ENCODE measurements around the gene SETD1B.

The SETD1B gene

DNA sequence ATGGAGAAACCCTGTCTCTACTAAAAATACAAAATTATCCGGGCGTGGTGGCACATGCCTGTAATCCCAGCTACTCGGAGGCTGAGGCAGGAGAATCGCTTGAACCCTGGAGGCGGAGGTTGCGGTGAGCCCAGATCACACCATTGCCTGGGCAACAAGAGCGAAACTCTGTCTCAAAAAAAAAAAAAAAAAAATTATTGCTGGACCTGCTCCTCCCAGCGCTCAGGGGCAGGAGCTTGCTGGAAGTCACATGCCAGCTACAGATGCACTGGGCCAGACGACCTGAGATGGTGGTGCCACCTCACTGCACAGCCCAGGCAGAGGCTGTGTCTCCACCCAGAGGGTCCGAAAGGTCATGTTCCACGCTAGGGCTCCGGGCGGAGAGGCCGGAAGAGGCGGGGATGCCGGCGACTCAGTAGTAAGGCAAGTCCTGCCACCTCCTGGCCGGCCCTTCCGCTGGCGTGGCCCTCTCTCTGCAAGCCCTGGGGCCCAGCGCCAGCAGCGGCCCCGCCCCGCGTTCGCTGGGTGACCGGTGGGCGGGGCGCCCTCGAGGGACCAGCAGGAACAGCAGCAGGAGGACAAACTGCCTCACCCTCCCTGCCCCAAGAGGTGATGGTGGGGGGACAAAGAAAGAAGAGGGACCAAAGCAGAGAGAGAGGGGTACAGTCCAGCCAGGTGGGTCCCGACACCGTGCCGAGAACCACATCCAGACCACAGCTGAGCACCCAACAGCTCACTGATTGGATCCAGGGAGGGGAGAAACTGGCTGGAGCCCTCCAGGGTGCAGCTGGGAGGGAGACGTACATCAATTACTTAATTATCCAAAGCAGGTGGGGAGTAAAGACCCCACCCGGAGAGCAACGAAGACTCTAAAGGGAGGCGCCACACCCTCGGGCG, 6.7 kb upstream of the SETD1B start:
- DNase-seq = peak; percentile 64

DNA sequence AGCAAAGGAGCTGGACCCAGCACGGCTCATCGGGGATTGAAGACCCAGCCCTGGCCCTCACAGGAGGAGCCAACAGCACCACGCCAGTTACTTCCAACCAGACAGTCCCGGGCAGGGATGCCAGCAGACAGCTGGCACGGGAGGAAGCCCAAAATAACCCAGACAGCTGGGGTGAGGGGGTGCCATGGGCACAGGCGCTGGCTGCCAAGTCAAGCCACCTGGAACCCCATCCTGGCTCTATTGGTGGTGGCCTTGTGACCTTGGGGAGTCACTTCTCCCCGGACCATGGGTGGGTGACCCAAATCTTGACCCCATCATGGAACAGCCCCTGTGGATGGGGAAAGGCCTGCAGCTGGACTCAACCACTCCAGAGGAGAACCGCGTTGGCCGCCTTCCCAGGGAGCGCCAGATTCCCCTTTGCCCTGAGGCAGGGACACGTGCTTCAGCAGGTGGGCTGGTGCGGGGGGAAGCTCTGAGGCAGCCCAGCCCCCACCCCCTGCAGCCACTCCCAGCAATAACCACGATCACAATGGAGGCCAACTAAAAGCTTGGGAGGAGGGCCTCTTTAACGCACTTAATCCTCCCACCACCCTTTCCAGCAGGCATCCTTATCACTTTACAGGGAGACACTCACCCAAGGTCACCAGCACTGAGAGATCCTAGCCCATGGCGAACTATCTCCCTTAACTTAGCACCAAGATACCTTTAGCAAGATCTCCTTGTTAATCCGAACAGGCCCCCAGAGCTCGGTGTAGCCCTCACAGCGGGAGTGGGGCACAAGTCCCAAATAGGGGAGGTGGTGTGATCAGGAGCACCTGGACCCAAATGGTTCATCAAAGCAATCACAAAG, 5.6 kb upstream of the SETD1B start:
- DNase-seq = peak; percentile 75

DNA sequence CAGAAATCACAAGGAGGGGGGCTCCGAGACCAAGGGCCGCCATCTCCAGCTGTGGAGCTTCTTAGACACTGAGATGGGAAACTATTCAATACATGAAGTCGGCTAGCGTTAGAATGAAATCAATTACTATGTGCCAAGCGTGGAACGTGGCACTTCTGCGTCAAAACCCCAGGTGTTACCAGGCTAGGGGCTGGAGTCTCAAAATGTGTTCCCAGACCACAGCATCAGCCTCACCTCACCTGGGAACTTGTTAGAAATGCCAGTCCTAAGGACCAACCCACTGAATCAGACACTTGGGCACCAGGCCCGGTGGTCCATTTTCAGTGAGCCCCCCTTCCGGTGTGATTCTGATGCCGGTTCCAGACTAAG, 5.0 kb upstream of the SETD1B start:
- DNase-seq = no peak

DNA sequence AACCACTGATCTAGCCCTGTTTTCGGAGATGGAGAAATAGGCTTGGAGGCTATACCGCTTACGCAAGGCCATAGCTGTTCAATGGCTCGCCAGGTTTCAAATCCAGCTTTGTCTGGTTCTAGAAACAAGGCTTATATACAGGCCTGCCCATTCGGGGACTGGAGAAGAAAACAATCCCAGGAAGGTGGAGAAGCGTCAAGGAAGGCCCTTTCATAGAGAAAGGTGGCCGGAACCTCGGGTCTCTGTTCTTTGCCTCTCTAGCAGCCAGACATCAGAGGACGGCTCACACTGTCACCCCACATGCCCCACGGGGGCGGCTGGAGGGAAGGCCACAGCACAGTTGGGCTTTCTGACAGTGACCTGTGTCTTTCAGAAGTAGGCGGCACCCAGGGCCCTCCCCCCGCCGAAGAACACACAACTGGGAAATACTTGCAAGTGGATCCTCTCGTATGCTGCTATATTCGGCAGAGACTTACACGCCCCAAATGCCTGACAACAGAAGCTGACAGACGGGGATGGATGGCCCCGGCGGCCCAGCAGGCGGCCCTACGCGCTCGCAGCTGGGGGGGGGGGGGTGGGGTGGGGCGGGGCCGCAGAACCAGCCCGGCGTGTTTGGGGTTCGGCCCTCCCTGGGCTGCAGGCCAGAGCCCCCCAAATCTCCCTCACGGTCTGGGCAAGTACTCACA, 4.5 kb upstream of the SETD1B start:
- peak; percentile 82 for DNase-seq

DNA sequence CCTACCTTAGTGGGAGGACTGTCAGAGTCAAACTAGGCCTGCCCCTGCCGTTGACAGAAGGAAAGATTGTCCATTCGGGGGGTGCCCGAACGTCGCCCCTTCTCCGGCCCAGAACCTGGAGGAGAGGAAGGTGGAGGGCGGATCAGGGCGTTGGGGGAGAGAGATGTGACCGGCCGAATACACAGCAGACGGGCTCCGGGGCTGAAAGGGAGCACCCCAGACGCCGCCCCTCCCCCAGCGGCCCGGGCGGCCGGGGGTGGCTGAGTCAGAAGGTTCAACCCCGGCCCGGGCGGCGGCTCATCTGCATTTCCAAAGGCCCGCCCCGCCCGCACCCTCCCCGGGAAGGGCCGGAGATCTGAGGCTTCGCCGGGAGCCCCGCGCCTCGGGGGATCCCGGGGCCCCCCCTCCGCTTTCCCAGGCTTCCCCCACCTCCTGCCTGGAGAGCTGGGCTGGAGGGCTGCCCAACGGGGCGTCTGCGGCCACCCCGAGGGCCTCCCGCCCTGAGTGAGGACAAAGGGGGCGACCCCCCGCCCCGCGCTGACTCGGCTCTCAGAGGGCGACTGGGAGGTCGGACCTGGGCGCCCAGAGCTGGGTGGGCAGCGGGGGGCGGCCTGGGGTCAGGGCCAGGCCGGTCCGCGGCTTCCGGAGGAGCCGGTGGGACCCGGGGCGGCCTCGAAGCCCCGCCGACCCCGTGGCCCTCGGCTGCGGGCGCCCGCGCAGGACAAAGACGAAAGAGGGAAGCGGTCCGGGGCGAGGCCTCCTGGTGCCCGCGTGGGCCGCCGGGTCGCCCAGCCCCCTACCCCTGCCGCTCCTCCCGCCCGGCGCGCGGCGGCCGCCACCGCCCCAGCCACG, 3.7 kb upstream of the SETD1B start:
- DNase-seq = peak; percentile 56

DNA sequence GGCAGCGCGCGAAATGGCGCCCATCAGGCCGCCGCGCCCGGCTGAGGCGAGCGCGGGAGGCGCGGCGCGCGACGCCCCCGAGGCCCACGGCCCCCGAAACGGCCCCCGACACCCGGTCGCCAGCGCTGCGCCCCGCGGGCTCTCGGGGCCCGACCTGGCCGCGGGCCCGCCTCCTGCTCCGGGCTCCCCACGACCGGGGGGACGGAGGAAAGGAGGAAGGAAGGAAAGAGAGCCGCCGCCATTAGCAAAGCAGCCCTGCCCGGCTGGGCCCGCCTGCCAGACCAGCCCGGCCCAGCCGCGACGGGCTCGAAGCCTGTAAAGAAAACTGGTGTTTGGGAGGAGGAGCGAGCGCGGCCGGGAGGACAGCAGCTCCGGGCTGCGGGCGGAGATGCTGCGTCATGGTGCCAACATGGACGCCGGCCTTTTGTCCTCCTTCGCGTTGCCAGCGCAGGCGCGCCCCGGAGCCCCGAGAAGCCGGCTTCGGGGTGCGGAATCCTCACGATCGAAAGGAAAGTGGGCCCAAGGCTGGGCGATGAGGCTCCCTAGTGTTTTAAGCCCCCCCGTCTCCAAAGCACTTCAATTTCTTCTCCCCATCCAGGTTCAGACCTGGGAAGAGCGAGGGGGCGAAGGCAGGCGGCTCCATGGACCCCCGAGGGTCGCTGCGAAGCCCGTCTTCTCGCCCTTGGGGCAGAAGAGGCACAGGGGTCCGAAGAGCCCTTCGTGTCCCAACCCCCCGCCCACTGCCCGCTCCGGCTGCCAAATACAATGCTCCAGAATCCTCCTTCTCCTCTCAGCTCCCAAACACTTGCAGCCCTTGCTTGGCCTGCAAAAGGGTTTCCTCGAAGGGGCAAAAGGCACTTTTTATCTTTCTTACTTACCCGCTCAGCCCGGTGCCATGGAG, 2.9 kb upstream of the SETD1B start:
- no peak for DNase-seq

DNA sequence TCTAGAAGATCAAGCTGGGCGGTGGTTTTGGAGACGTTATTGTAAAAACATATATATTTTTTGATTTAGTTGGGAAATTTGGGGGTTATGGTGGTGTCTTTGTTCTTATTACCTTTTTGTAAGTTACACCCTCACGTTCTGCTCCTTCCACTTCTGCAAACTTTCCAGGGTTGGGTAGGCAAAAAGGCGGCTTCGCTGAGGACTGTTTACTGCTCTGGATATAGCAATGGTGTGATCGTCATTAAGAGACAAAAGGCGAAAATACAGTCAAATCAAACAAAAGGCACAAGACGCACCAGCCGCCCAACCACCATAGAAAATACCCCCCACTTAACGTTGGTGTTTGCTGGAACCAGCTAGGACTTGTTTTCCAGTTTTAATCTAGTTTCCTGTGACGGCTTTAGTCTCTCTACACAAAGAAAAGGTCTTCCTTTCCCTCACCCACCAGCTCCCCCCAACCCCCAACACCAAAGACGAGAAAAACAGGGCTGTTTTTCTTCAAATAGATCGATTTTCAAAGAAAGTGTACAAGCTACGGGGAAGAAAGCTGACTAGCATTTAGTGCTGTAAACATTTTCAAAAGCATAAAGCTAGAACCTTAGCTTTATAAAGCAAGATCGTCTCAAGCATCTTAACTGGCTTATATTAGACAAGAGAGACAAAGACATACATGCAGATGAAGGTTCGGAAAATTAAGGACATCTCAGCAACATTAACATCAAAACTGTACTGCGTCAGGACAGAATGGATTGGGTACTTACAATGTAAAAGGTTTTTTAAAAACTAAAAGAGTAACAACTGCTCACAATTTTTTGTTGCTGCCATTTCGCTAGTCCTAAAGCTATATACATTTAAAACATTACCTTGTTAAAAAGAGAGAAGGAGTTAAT, 2.0 kb upstream of the SETD1B start:
- DNase-seq = peak; percentile 39

DNA sequence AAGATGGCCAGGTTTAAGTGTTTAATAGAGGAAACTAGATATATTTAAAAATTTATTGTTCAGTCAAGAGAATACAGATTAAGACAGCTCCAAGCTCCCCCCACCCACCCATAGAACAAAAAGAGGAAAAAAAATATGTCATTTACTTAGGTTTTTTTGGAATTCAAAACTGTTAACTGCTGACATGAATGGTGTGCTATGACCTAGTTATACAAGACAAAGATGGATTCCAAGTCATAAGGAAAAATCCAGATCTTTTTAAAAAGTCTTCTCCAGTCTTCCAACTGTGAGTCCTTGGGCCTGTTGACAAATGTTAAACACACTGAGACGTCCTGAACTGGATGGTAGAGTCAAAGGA, 1.3 kb upstream of the SETD1B start:
- no peak for DNase-seq

DNA sequence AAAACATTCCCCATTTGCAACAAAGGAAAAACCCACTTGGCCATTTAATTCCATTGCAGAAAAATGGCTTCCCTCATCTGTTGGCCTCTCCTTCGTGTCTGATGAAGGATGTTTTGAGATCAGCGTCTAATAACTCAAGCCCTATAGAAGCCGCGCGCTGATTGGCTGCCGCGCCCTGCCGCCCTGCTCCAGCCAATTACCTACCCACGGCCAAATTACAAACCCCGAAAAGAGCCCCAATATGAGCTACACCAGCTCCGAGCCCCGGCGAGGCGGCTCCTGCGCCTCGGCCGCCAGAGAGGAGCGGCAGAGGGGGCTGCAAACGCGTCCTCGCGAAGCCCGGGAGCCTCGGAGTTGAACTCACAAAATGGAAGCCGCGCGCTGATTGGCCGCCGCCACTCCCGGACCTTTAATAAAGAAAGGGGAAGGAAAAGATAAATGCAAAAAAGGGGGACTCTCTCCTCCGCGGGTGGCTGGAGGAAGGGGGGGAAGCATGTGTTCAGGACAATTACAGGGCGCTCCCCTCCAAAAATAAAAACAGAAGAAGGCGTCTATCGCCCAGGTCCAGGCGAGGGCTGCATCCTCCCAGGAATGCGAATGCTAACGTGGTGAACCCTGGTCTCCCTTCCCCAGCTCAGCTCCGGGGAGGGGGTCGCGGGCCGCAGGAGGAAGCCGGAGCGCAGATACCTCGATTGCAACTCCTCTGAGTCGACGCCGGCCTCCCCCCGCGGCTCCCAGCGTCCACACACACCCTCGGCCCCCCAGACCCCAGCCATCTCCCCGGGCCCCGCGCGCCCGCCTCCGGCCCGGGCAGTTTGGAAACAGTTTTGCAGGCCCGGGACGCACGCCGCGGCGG, 738 bp upstream of the SETD1B start:
- peak; percentile 95 for DNase-seq

DNA sequence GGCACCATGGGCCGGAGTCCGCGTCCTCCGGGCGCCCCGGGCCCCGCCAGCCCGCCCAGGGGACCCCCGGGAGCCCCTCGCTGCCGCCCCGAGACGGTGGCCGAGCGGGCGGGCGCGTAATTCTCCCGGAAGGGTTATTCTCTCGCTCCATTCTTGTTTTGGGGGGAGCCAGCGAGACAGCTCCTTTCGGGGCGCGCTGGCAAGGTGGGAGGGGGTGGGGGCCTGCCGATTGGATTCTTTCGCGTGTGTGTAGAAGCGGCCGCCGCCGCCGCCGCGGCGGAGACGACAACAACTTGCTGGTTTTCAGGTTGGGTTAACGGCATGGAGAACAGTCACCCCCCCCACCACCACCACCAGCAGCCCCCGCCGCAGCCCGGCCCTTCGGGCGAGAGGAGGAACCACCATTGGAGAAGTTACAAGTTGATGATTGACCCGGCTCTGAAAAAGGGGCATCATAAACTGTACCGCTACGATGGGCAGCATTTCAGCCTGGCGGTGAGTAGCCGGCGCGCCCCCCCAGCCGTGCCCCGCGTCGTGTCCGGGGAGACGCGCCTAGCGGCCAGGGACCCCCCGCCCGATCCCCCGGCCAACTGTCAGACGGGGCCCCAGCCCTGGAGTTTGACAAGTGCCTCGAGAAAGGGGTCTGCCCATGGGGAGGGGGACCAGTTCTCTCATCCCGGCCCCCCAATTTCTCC, 755 bp downstream of the SETD1B start:
- DNase-seq = no peak

DNA sequence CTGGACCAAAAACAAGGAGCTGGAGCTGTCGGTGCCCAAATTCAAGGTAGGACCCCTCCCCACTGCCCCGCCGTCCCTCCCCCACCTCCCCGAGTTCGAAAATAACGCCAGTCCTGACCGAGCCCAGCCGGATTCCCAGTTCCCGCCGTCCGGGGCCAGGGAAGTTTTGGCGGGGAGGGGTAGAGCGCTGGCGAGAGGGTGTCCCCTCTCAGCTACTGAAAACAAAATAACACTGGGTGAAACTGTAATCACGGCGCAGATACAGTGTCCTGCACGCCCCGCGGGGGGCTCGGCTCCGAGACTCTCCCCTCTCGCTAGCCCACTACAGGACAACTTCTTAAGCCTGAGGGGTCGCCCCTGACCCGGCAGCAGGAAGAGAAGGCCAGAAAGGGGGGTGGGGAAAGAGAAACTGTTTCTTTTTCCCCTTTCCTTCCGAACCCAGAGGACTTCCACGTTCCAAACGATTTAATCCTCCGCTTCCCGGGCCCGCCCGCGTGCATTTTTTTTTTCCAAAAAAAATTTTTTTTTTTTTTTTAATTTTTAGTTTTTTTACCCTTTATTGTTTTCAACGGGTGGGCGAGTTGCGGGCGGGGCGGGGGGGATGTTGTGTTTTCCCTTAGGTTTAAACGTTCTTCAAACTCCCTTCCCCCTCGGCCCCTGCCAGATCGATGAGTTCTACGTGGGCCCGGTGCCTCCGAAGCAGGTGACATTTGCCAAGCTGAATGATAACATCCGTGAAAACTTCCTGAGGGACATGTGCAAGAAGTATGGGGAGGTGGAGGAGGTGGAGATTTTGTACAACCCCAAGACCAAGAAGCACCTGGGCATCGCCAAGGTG, 1.6 kb downstream of the SETD1B start:
- DNase-seq = no peak

DNA sequence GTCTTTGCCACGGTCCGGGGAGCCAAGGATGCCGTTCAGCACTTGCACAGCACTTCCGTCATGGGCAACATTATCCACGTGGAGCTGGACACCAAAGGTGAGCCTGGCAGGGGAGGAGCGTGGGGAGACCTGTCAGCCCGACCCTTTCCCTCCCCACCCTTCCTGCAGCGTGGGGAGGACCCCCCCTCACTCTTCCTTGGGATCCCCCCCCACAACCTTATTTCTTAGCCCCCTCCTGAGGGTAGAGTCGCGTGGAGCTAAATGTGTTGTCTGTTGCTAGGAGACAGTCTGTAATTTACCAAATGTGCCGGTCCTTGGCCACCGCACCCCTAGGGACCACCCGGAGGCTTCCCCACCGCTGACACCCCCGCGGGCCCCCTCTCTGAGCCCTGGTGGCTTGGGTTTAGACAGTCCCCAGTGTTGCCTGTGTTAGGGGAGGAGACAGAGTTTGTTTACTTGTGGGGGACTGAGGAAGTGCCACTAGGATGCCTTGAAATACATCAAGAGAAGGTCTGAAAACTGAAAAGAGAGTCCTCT, 2.3 kb downstream of the SETD1B start:
- DNase-seq = no peak

DNA sequence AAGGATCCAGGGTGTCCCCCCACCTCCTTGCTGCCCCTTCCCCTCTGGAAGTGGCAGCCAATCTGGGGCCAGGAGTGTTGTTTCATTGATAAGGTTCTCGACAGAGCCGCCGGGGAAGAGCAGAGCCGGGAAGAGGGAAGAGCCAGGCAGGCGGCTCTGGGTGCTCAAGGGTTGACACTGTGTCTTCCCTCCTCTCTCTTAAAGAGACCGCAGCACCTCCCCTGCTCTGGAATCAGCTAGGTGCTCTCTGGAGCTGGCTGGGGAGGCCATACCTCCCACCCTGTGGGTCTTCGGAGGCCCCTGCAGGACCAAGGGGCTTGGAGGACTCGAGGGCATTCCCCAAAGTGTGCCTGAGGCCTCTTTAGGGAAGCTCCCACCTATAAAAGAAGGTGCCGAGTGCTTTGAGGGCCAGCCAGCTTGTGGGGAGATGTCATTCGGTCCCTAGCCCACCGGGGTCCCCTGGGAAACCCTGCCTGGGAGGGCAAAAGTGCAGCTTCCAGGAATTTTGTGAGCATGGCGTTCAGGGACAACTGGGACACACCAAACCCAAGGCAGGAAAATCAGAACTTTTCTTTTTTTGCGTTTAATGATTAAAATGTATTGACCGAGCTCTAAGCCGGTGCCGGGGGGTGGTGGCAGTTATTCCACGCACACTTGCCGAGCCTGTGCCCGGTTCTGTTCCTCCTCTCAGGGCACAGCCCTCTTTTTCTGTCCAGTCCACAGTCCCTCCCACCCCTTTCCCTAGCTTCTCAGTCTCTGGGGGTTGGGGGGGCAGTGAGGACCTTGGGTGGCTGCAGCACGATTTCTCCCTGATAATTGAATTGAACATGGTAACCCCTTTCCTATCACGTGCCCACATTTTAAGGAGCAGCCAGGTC, 3.0 kb downstream of the SETD1B start:
- DNase-seq = no peak

DNA sequence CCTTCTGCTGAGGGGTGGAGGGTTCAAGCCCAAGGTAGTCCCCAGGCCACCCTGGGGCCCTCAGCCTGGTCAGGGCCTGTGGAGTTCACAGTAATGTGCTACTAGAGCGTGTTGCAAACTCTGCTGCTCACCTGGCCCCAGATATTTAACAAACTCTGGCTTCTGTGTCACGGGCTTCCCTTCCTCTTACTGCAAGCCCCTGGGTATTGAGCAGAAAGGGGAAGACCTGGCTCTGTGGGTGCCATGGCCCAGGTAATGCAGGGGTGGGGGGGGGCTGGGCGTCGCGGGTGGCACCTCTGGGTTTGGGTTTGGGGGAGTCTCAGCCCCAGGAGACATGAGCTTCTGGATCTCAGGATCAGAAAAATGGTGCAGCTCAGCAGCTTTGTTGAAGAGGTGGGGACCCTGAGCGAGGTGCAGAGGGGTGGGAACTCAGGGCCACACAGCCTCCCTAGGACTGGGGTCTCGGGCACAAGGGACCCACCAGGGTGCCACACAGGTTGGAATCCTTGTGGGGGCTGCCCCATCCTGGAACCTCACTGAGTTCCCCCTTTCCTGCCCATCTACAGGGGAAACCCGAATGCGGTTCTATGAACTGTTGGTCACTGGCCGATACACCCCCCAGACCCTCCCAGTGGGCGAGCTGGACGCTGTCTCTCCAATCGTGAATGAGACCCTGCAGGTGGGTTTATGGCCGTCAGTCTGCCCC, 4.0 kb downstream of the SETD1B start:
- DNase-seq = no peak

DNA sequence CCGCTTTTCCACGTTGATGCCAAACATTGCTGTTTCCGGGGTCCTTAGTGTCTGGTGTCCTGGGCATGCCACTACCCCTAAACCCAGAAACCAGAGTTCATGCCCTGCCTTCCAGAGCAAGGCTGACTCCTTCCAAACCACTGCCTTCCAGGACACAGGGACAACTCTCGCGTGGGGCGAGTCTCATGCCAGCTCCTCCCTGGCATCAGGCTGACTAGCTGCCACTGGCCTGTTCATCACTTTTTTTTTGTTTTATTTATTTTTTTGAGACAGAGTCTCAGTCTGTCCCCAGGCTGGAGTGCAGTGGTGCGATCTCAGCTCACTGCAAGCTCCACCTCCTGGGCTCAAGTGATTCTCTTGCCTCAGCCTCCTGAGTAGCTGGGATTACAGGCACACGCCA, 4.8 kb downstream of the SETD1B start:
- DNase-seq = no peak

DNA sequence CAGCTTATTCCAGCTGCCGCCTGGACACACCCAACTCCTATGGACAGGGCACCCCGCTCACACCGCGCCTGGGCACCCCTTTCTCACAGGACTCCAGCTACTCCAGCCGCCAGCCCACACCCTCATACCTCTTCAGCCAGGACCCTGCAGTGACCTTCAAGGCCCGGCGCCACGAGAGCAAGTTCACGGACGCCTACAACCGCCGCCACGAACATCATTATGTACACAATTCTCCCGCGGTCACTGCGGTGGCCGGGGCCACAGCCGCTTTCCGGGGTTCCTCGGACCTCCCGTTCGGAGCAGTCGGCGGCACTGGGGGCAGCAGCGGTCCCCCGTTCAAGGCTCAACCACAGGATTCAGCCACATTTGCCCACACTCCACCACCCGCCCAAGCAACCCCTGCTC, 5.9 kb downstream of the SETD1B start:
- DNase-seq = no peak

Measured in DMS153 (cell line).